A673 (cell line): ENCODE measurements around the gene TDP1. TPM values are rescaled to one million over a fixed set of nuclear protein-coding genes. Genes with fewer than 3 reads are reported as not detected.

Source experiments
- BruUV-seq: library from RNA; stranded (reverse); fragments of 400-500 nt; replicated peaks from 2 replicates; lab custom pipeline; 2021; lab: Mats Ljungman, UMichigan
- CTCF ChIA-PET: fragments of 300-600 bp; sonication (Branson Sonifier 250); formaldehyde crosslinking; loops from one replicate; lab custom pipeline; 2022; ENCODE audit warnings: antibody characterized with exemption; lab: Charles Lee
- POLR2A ChIA-PET: fragments of 300-600 bp; sonication (Branson Sonifier 250); formaldehyde crosslinking; loops from one replicate; lab custom pipeline; 2022; ENCODE audit warnings: antibody characterized with exemption; ENCODE audit not compliant: low non-redundant PET; lab: Charles Lee
- DNase-seq: peaks from one replicate; pipeline ENCODE4 v3.0.0-alpha.2; 2015; ENCODE audit warnings: low spot score
- H3K27ac ChIP-seq: fragments of 200-600 bp; sonication (generic); 2 replicates; pipeline ENCODE4 v1.5.1; 2016; ENCODE audit warnings: mixed run types, low read depth, mild to moderate bottlenecking, mixed read lengths, antibody characterized with exemption, low read length; ENCODE audit not compliant: poor library complexity, severe bottlenecking
- H3K27me3 ChIP-seq: fragments of 200-600 bp; sonication (generic); replicated peaks from 2 replicates; pipeline ENCODE4 v1.6.1; 2017; ENCODE audit warnings: mixed run types, low read depth, mild to moderate bottlenecking, mixed read lengths, antibody characterized with exemption, low read length; ENCODE audit not compliant: insufficient read depth, poor library complexity
- H3K36me3 ChIP-seq: fragments of 200-600 bp; sonication (generic); 2 replicates; pipeline ENCODE4 v1.6.1; 2016; ENCODE audit warnings: mixed run types, mild to moderate bottlenecking, mixed read lengths, antibody characterized with exemption, low read length; ENCODE audit not compliant: insufficient read depth, poor library complexity, severe bottlenecking
- H3K4me1 ChIP-seq: fragments of 200-600 bp; sonication (generic); 2 replicates; pipeline ENCODE4 v1.6.1; 2017; ENCODE audit warnings: mixed run types, mild to moderate bottlenecking, mixed read lengths, antibody characterized with exemption, low read length; ENCODE audit not compliant: insufficient read depth, poor library complexity, severe bottlenecking
- H3K4me3 ChIP-seq: fragments of 200-600 bp; sonication (generic); 2 replicates; pipeline ENCODE4 v1.5.1; 2016; ENCODE audit warnings: low read depth, mixed run types, mild to moderate bottlenecking, mixed read lengths, low read length; ENCODE audit not compliant: poor library complexity, severe bottlenecking
- H3K9me3 ChIP-seq: fragments of 200-600 bp; sonication (generic); 2 replicates; pipeline ENCODE4 v1.6.1; 2016; ENCODE audit warnings: mixed run types, low read depth, mild to moderate bottlenecking, mixed read lengths, antibody characterized with exemption, low read length; ENCODE audit not compliant: poor library complexity, severe bottlenecking
- CTCF ChIP-seq: fragments of 300-800, 200-600 bp; sonication (generic); conservative IDR thresholded peaks from 2 replicates; pipeline ENCODE4 v1.5.1; 2017; ENCODE audit warnings: low read depth, mild to moderate bottlenecking, antibody characterized with exemption, low read length, moderate library complexity, mixed read lengths
- EZH2 ChIP-seq: fragments of 200-600 bp; sonication (generic); IDR thresholded peaks from 2 replicates; pipeline ENCODE4 v1.6.1; 2017; ENCODE audit warnings: borderline replicate concordance, low read depth, mild to moderate bottlenecking, mixed read lengths, antibody characterized with exemption, low read length; ENCODE audit not compliant: poor library complexity, severe bottlenecking
- intact Hi-C: fragments of 100-400 bp; cut with micrococcal nuclease; formaldehyde crosslinking; loops from one replicate; pipeline ENCODE4 v1.10.0; 2022; ENCODE audit not compliant: unreplicated experiment
- total RNA-seq: library from RNA; stranded (reverse); gene quantifications from 2 replicates; pipeline ENCODE4 v1.2.3, GENCODE V29; 2021

TDP1 gene
- total RNA-seq, 1 experiment from 2014 or later, result 45.6 TPM

DNA sequence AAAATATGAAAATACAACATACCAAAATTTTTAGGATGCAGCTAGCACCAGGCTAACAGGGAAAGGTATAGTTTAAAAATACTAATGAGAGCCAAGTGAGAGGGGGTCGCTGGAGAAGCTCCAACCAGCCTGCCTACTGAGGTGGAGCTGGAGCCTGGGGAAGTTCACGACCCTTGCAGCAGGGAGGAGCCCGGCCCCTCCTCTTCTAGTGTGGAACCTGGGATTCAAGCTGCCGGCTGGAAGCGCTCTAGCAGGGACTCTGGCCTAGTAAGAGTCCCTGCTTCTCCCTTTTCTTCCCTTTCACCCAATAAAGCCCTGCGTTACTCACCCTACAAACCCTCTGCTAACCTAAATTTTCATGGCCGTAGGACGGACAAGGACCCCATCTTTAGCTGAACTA is 101.1 kb downstream of the TDP1 start:
- ChIA-PET POLR2A (no interaction called here), CTCF (no interaction called here)
- DNase-seq, result no peak
- Histone ChIP-seq H3K4me1 (peaks cover 9% of the 10 kb centered on the region), H3K9me3 (no peaks in the 10 kb centered on the region), H3K4me3 (no peak overlapping the region), H3K36me3 (no peaks in the 10 kb centered on the region), H3K27me3 (peaks cover 50% of the 10 kb centered on the region), H3K27ac (no peak overlapping the region)
- intact Hi-C loops, result no loop called here
- TF ChIP-seq CTCF (no peak), EZH2 (no peak)
- no TSS peak for BruUV-seq

DNA sequence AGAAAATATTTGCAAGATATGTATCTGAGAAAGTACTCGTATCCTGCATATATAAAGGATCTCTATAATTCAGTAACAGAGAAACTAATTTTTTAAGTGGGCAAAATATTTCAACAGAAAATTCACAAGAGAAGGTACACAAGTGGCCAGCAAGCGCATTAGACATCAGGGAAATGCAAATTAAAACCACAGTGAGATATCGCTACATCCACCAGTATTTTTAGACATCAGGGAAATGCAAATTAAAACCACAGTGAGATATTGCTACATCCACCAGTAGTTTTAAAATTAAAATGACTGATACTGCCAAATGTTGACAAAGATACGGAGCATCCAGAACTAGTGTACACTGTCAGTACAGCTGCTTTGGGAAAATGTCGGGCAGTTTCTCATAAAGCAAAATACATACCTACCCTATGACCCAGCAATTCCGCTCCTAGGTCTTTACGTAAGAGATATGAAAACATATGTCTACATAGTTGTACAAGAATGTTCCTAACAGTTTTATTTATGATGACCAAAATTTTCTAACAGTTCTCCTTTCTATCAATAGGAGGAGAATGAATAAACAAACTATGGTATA is 103.2 kb downstream of the TDP1 start:
- Histone ChIP-seq H3K4me3 (no peak overlapping the region), H3K9me3 (no peaks in the 10 kb centered on the region), H3K27ac (no peak overlapping the region), H3K4me1 (peaks cover 18% of the 10 kb centered on the region), H3K27me3 (peaks cover 71% of the 10 kb centered on the region), H3K36me3 (no peaks in the 10 kb centered on the region)
- ChIA-PET CTCF (interaction anchor here (1.0 kb wide), 1 partner anchor 86 kb away, joined by 8 read pairs; no protein-coding TSS in a partner anchor), POLR2A (no interaction called here)
- BruUV-seq, result no TSS peak
- TF ChIP-seq CTCF, result no peak
- TF ChIP-seq EZH2, result no peak
- no peak for DNase-seq
- intact Hi-C loops, result no loop called here

- peak; percentile 74 for DNase-seq
- CTCF ChIA-PET, result interaction anchor here (1.0 kb wide), 2 partner anchors 87 to 175 kb away, joined by 3 to 8 read pairs; no protein-coding TSS in a partner anchor
These were observed 104.7 kb downstream of the TDP1 start for GRCh38 chr14:90060312-90060964.

More at GRCh38 chr14:90060312-90060964, 104.7 kb downstream of the TDP1 start:
- intact Hi-C loops, result loop anchor here (2.0 kb wide), 1 partner anchor 88 kb away; no protein-coding TSS in a partner anchor
- POLR2A ChIA-PET, result no interaction called here
- H3K4me3 ChIP-seq, result peak overlapping the region; percentile 49
- peaks cover 18% of the 10 kb centered on the region for H3K4me1 ChIP-seq
- TF ChIP-seq CTCF (peak; percentile 74), EZH2 (peak; percentile 45)
- H3K36me3 ChIP-seq, result no peaks in the 10 kb centered on the region
- H3K27ac ChIP-seq, result no peak overlapping the region
- H3K27me3 ChIP-seq, result peaks cover 85% of the 10 kb centered on the region
- H3K9me3 ChIP-seq, result no peaks in the 10 kb centered on the region
- no TSS peak for BruUV-seq
